ENCODE data around the gene CTU2.
A peak's percentile ranks its signal among the peaks of the same experiment; 100 is the strongest.

The CTU2 gene

DNA sequence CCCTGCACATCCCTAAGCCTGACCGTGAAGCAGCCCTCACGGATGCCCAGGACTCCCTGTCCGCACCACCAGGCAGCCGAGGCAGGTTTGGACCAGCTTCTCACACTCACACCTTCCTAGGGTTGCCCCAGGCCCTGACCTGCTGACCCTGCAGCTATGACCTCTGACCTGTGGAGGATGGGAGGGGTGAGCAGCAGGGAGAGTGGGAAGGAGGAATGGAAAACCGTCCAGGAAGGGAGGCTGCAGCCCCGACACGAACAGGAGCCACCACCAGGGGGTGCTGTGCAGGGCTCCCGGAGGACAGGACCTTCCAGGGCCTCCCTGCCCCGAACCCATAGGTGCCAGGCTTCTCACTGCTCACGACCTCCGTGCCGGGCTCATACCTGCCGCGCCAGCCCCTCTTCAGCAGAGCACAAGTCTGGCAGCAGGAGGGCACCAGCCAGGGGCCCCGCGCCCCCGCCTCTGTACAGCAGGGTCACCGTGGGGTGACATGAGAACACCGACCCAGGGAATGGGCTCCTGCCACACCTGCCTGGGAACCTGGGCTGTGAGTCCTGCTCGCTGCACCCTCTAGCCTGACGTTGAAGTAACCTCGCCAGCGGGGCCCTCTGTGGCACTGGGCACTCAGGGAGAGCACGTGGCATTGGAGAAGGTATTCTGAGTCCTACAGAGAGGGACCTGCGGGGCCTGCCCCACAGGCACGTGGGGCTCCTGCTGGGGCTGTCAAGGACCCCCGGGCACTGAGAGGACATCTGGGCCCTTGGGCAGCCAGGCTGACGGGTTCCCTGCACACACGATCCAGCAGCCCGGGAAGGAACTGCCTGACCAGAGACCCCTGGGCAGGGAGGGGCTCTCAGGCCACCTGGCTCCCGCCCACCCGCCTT is 37.6 kb downstream of the CTU2 start:
- no peak for DNase-seq (ENCODE audit: low spot score)

DNA sequence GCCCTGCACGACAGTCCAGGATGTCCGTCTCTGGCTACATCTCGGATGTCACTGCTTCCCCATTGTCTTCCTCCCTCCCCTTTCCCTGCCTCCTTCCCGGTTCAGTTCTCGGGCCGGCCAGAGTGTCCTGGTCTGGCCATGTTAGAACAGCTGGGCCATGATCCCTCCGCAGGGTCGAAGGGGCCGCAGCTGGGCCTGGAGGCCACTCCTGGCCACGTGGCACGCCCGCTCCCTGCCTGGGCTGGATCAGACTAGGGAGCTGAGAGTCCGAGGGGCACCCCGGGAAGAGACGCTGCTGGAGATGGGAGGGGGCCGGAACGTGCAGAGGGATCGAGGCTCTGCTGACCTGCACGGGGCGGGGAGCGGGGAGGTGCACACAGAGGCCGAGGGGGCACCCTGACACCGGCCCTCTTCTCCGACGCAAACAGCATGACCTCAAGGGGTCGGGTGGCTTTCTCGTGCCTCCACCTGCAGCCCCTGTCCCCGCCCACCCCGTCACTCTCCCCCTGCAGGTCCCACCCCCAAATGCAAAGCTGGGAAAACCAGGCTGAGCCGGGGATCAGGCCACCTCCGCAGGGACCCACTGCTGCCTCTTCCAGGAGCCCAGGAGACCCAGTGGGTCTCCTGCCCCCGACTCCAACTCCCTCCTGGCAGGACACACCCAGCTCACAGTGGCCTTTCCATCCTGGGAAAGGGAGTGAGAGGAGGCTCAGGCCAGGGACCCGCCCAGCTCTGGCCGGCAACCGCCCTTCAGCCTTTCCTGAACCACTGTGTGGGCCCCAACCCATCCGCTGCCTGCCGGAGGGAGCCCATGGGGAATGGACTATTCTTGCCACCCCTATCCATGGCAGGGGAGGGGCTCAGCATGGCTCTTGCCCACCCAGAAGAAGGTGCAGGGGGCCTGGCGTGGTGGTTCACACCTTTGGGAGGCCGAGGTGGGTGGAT is 38.5 kb downstream of the CTU2 start:
- no peak for DNase-seq (ENCODE audit: low spot score)

DNA sequence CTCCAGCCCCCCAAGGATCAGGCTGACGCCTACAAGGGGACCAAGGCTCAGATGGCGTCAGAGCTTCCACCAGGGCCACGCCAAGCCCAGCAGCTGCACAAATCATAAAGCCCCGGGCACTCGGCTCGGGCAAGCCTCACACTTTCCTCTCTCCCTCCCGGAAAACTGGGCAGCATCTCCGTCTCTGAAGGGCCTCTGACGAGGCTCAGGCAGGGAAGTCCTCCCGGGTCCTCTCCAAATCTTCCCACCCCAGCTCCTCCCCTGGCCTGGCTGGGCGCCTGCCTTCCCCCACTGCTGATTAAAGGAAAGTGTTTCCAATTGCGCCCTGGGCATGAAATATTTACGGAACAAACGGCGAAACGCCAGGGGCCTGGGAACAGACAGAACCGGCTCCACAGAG is 40.2 kb downstream of the CTU2 start:
- DNase-seq (ENCODE audit: low spot score), result peak; percentile 82

DNA sequence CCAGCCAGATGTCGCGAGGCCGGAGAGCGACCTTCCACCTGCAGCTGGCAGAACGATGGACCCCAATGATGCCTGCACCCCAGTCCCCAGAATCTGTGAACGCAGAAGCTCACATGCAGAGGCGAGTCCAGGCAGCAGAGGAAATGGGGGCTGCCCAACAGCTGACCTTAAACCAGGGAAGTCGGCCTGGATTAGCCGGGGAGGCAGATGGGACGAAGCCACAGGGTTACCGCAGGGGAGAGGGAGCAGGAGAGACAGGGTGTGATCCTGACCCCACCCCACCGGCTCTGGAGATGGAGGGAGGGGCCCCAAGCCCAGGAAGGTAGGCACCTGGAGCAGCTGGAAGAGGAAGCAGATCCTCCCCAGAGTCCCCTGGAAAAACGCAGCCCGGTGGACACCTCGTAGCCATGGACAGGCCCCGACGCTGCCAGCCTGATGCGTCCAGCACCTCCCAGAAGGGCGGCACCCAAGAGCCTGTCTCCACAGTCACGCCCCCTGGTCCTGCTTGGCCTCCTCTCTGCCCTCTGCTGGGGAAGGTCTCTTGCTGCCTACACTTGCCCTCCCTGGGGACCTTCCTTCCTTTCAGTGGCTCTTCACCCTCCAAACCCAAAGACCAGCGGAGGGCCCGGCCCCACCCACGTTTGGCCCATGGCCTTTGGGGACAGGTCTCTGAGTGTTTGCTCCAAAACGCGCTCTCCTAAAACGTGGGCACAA is 41.4 kb downstream of the CTU2 start:
- no peak for DNase-seq (ENCODE audit: low spot score)

DNA sequence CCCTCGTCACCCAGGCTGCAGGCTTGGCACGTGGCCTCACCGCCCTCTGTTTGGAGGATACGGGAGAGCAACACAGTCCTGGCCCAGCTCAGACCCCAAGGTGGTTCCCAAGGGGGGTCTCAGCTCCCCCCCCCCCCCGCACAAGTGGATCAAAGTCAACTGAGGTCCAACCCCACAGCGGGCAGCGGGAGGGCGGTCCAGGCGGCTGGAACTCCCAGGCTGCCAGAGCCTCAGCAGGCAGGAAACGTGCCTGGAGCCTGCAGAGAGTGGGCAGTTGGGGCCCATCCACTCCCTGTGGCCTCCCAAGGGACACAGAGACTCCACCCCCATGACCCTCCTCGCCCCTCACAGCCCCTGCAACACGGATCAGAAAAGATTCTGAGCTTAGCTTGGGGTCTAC is 42.1 kb downstream of the CTU2 start:
- DNase-seq (ENCODE audit: low spot score), result no peak

DNA sequence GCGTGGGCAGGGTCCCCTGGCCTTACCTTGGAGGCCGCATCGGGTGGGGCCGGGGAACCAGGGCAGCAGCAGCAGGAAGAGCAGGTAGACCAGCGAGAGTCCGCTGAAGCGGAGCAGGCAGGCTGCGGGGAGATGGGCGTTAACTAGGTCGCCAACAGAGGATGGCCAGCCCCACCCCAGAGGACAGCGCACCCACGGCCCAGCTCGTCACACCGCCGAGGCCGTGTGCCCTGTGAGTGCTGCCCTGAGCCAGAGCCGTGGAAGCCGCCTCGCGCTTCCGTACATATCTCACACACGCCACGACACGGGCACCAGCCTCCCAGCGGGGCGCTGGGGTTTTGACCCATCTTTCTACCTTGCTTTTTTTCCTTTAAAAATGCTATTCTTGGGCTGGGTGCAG is 43.1 kb downstream of the CTU2 start:
- DNase-seq (ENCODE audit: low spot score), result no peak

DNA sequence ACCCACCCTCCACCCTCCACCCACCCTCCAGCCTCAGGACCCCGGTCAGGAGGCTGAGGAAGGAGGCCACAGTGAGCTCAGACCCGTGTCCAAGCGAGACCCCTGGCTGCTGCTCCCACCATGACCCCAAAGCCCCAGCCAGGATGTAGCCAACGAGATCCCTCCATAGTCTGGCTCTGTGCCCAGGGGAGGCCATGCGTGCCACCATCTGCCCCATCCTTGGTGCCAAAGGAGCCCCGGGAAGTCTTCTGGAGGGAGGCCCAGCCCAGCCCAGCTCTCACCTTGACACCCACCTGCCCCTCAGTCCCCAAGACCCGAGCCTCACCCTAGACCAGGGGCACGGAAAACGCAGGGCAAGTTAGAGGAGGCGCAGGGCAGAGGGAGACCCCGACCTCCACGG is 44.6 kb downstream of the CTU2 start:
- no peak for DNase-seq (ENCODE audit: low spot score)

DNA sequence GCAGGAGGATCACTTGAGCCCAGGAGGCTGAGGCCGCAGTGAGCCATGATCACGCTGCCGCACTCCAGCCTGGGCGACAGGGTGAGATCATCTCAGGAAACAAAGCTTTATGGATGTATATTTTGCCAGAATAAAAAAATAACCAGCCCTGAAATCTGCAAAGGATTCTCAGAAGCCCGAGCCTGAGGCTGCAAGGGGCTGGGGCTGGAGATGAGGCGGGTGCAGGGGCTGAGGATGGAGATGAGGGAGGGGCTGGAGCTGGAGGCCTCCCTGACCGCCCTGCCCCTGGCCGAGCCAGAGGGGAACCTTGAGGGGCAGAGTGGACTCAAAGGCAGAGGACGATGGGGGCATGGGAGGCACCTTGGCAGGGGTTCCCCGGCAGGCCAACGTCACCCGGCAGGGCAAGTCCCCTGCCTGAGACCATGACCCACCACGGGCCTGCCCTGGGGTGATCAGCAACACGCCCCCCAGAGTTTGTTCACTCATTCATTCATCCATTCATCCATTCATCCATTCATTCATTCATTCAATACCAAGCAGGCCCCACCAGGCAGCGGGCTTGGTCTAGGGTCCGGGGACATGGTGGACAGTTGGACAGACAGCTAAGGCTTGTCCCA is 46.2 kb downstream of the CTU2 start:
- no peak for DNase-seq (ENCODE audit: low spot score)

DNA sequence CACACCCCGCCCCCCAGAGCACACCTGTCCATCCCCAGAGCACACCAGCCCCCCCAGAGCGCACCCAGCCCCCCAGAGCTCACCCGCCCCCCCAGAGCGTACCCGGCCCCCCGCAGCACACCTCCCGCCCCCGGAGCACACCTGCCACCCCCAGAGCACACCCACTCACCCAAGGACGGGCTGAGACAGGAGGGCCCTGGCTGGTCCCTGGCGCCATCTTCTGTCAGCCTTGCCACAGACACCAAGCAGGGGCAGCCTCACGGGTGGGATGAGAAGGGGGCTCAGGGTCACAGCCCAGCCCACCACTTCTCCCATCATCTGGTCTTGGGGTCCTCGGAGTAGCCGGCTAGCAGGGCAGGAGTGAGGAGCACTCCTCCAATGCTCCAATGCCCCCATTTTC is 46.9 kb downstream of the CTU2 start:
- no peak for DNase-seq (ENCODE audit: low spot score)

DNA sequence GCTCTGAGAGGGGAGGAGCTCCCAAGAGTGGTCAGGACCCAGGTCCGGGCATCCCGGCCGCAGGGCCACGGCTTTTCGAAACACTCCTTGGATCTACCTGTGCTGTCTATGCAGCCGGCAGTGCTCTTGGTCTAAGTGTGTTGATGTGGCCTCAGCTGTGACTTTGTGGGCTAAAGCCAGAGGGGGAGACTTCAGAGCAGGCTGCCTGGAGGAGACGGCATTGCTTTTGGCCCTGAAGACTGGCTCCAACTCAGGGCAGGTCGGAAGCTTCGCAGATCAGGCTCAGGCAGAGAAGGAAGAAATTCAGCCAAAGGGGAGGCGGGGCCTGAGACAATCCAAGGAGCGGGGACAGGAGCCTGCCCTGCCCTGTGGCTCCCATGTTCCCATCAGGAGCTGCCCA is 47.3 kb downstream of the CTU2 start:
- no peak for DNase-seq (ENCODE audit: low spot score)

DNA sequence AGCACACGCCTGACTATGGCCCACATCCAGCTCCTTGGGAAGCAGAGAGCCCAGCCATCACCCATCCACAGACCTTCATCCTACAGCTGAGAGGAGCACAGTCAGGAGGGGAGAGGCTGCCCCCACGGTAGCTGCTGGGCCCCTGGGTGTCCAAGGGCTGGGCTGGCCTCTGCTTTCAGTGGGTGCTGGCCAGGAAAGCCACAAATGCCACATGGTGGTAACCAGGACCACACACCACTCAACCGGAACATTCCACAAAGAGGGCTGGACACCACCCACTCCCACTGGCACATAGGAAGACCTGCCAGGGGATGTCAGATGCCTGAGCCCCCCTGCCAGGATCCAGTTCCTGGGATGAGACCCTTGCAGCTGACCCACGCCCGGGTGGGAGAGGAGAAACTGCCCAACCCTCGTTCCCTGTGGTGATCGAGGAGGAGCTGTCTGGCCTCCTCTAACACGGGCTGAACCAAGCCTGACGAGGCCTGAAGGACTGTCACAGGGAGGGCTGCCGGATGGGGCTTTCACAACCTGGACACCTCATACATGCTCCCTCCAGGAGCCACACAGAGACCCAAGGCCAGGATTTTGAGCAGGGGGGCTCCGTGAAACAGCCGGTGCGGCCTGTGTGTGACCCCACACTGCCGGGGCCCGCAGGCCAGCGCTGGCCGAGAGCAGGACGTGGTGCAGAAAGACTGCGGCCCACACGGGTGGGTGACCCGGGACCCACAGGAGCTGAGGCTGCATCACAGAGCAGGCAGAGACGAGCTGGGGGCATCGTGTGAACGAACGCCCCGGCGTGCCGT is 48.0 kb downstream of the CTU2 start:
- no peak for DNase-seq (ENCODE audit: low spot score)

DNA sequence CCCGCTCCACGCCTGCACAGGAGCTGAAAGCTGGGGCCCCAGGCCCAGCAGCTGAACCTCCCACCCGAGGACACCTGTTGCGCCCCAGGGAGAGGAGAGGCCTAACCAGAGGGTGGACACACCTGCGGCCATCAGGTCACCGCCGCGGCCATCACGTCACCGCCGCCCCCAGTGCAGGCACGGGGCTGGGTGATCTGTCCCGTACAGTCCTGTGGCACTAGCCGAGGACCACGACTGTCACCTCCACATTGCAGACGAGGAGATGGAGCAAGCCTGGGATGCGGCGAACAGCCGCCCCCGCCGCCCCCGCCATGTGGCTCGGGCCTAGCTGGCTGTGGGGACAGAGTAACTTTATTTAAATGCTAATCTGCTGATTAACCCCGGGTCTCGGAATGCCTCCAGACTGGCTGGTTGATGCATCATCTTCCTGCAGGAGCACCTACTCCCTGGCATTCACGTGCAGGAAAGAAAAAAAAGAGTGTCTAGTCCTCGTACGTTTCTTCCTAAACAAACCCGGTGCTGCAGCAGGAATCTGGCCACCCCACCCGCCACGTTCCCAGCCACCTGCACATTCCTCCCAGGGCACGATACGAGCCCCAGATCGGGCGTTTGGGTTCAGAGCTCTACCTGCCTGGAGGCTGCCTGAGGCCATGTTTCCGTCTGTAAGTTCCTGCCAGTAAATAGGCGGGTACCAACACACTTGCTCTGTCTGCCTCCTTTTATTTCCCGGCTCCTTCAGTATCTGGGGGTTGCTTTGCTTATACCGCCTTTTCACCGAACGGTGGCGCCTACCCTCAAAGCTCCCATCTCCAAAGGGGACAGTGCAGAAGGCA is 48.8 kb downstream of the CTU2 start:
- no peak for DNase-seq (ENCODE audit: low spot score)

DNA sequence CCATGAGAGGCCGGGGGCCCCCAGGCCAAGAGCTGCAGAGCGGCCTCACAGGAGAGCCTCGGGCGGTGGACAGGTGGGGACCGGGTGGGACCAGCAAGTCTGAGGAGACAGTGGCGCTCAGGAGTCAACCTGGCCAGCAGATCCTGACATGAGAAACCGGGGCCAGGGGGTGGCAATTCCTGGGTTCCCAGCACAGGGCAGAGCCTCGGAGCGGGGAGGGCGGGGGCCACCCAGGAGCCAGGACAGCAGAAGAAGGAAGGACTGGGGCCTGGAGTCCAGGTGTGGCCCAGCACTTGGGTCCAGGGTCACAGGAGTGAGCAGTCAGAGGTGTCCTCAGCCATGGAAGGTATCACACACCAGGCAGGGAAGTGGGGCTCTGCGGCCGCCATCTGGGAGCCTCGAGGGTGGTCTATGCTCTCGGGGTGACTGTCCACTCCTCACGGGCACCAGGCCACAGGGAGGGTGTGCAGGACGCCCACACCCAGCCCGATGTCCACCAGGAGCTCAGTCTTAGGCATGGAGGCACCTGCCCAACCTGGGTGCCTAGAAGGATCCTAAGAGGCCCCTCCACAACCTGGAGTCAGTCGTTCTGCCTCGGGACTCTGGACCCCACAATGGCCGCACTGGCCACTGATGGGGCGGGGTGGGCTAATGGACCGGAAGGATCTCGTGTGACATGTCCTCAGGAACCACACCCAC is 49.6 kb downstream of the CTU2 start:
- DNase-seq (ENCODE audit: low spot score), result no peak

DNA sequence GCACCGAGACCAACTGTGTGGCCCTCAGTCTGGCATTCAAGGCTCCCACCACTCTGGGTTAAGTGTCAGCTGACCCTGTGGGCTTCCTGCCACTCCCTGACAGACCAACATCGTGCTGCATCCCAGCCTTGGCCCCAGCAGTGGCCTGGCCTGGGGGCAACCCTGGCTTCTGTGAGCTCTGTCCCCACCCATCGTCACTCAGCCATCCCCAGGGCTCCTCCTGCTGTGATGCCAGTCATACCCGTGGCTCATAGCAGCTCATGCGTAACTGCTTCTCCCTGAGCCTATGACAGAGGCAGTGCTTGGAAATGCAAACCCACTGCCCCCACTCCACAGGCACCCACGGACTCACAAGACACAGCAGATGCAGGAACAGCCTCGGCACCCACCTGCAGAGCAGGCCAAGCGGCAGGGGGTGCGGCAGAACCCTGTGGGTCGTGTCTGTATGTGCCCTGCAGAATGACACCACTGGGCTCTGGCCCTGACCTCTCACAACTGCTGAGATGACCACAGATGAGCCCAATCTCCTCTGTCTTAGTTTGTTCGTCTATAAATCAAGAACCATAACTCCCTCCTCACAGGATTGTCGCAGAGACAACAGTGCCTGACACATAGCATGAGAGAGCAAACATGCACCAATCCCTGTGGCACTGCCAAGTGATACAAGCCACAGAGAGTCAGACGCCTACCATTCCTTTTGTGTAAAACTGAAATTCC is 52.1 kb downstream of the CTU2 start:
- no peak for DNase-seq (ENCODE audit: low spot score)

DNA sequence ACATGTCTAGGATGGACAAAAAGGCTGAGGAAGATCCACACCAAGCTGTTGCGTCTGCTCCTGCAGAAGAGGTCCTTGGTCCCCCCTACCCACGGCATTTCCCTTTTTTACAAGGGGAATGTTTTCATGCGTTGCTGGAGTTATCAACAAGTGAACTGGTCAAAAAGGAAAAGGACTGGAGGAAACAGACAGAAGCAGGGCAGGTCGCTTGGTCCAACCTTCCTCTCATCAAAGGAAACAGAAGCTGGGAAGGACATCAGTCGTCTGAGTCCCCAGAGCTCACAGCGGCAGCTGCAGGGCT is 52.6 kb downstream of the CTU2 start:
- DNase-seq (ENCODE audit: low spot score), result no peak

DNA sequence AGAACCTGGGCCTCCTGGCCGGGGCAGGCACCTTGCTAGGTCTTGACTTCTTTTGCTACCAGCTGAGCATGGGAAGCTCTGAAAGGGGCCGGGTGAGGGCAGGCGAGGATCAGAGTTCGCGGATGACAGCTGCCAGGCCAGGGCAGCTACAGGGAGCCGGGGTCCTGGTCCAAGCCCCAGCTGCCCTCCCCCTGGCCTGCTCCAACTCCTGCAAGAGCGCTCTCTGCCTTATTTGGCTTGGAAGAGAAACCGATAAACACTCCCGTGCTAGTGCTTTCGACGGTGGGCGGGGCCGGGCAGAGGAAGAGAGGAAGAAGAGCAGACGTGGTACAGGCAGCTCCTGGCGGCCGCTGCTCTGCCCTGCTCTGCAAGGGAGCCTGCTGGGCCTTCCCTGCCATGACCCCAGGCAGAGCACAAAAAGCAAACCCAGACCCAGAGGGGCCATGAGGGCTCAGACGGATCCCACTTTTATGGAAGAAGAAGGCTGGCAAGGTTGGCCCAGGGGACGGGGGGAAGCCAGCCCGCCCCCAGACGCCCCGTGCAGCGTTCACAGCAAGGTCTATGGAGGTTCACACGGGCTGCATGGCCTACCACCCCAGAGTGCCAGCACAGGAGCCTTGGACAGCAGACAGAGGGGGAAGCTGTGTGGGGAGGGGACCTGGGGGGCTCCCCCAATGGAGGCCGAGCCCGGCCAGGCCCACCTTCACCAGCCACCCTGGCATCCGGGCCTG is 53.1 kb downstream of the CTU2 start:
- DNase-seq (ENCODE audit: low spot score), result no peak

DNA sequence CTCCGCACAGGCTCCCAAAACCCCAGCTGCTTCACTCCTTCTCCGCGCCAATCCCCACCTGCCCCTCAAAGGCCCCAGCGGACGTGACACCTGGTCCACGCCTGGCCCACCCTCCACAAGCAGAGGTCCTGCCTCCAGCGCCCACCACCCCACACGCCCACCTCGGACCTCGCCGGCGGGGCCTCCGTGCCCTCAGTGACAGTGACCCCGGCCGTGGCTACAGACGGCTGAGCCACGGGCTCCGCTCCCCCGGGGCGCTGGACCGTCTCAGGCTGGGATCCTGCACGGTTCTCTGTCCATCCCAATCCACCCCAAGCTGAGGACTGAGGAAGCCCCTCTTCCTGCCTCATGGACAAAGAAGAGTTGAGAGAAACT is 53.7 kb downstream of the CTU2 start:
- no peak for DNase-seq (ENCODE audit: low spot score)

DNA sequence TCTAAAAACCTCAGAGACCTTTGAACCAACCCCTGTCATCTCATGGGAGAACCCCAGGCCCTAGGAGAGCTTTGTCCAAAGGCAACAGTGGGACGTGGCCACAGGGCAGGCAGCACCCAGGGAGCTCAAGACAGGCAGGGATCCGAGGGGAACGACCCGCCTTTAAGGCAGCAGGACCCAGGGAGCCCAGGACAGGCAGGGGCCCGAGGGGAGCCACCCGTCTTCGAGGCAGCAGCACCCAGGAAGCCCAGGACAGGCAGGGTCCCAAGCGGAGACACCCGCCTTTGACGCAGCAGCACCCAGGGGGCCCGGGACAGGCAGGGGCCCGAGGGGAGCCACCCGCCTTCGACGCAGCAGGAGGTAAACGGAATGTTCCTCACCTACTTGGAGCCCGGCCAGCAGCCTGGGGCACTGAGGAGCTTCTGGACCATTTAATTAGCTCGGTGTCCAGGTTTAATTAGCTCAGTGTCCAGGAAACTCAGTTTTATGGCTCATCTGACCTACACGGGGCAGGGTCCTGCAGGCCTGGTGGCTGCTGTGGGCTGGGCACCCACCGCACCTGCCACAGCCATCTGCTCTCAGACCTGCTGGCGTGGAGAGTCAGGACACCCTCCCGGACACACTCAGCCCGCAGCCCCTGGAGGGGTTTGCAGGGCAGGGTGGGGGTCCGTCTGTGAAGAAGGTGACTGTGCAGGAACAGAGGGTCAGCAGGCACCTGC is 54.3 kb downstream of the CTU2 start:
- DNase-seq (ENCODE audit: low spot score), result no peak
